Measurements from ENCODE around the gene RSKR. TPM values are rescaled to one million over a fixed set of nuclear protein-coding genes. Genes with fewer than 3 reads are reported as not detected.

RSKR gene
- total RNA-seq, 1 donor: 4.3 TPM

DNA sequence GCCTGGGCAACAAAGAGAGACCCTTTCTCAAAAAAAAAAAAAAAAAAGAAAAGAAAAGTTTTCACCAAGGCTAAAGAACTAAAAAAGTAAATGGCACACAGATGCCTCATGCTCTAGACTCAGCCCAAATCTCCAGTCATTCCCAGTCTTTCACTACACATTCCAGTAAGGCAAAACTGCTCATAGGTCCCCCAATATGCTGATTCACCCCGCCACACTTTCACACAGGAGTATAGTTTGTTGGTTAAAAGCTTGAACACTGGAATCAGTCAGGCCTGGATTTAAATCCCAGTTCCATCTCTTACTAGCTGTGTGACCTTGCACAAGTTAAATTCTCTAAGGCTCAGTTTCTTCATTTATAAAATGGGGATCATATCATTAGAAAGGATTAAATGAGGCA, 44.5 kb downstream of the RSKR start:
- Histone ChIP-seq H3K4me2 (ENCODE audit: insufficient read depth, low read length) (peak overlapping the region; percentile 98), H3K27me3 (ENCODE audit: insufficient read depth, low read length) (no peaks in the 10 kb centered on the region), H4K20me1 (ENCODE audit: insufficient read depth, low read length) (peaks cover 2% of the 10 kb centered on the region), H3K4me3 (ENCODE audit: insufficient read depth, low read length) (no peak overlapping the region), H2AFZ (ENCODE audit: low read length) (no peak overlapping the region), H3K9me3 (ENCODE audit: low read depth, low read length) (no peaks in the 10 kb centered on the region), H3K27ac (ENCODE audit: low read depth, low read length) (no peak overlapping the region), H3K36me3 (ENCODE audit: insufficient read depth, low read length) (peaks cover 4% of the 10 kb centered on the region), H3K79me2 (ENCODE audit: insufficient read depth, low read length) (peaks cover 42% of the 10 kb centered on the region), H3K4me1 (ENCODE audit: insufficient read depth, low read length) (peaks cover 27% of the 10 kb centered on the region)
- no peak for DNase-seq (ENCODE audit: insufficient read length, low spot score, missing footprints)
- TF ChIP-seq, protein P1, sequence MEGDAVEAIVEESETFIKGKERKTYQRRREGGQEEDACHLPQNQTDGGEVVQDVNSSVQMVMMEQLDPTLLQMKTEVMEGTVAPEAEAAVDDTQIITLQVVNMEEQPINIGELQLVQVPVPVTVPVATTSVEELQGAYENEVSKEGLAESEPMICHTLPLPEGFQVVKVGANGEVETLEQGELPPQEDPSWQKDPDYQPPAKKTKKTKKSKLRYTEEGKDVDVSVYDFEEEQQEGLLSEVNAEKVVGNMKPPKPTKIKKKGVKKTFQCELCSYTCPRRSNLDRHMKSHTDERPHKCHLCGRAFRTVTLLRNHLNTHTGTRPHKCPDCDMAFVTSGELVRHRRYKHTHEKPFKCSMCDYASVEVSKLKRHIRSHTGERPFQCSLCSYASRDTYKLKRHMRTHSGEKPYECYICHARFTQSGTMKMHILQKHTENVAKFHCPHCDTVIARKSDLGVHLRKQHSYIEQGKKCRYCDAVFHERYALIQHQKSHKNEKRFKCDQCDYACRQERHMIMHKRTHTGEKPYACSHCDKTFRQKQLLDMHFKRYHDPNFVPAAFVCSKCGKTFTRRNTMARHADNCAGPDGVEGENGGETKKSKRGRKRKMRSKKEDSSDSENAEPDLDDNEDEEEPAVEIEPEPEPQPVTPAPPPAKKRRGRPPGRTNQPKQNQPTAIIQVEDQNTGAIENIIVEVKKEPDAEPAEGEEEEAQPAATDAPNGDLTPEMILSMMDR (IDR thresholded peaks at IDR 0.05; ENCODE audit: extremely low read depth, low read depth, low read length): no peak

DNA sequence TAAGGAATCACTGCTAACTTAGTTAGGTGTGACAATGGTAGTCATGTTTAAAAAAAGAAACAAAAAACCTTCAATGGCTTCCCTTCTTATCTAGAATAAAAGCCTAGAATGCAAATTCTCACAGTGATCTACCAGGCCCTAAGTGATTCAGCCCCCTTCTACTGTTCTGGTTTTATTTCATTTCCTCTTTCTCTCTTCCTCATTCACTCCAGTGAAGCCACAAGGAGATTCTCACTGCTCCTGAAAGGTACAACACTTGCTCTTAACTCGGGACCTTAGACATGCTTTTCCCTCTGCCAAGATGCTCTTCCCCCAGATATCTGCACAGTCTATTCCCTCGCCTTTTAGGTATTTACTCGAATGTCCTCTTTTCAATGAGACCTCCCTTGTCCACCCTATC, 46.4 kb downstream of the RSKR start:
- no peak for DNase-seq (ENCODE audit: insufficient read length, low spot score, missing footprints)
- Histone ChIP-seq H3K9me3 (ENCODE audit: low read depth, low read length) (no peaks in the 10 kb centered on the region), H3K36me3 (ENCODE audit: insufficient read depth, low read length) (peaks cover 5% of the 10 kb centered on the region), H3K27me3 (ENCODE audit: insufficient read depth, low read length) (no peaks in the 10 kb centered on the region), H3K4me1 (ENCODE audit: insufficient read depth, low read length) (peaks cover 26% of the 10 kb centered on the region), H3K79me2 (ENCODE audit: insufficient read depth, low read length) (peaks cover 48% of the 10 kb centered on the region), H3K27ac (ENCODE audit: low read depth, low read length) (no peak overlapping the region), H3K4me2 (ENCODE audit: insufficient read depth, low read length) (no peak overlapping the region), H3K4me3 (ENCODE audit: insufficient read depth, low read length) (no peak overlapping the region), H4K20me1 (ENCODE audit: insufficient read depth, low read length) (peaks cover 5% of the 10 kb centered on the region), H2AFZ (ENCODE audit: low read length) (no peak overlapping the region)
- TF ChIP-seq, protein P1 (IDR thresholded peaks at IDR 0.05; ENCODE audit: extremely low read depth, low read depth, low read length): no peak

DNA sequence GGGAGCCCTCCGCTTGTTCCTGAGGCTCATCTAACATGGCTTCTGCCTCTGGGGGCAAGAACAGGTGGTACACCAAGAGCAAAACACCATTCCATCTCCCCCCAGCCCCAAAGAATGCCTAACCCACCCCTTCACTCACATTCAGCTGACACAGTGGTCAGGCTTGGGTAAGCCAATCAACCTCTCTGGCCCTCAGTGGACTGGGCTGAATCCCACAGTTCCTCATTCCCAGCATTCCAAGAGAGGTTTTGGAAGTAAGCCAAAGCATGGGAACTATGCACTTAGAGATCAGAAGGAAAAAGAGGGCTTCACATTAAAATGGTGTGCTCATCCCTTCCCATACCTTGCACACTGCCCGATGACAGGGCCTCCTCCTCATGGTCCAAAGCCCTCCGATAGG, 50.5 kb downstream of the RSKR start:
- no peak overlapping the region for H2AFZ ChIP-seq (ENCODE audit: low read length)
- TF ChIP-seq, protein P1 (IDR thresholded peaks at IDR 0.05; ENCODE audit: extremely low read depth, low read depth, low read length): no peak
- H3K4me2 ChIP-seq (ENCODE audit: insufficient read depth, low read length): no peak overlapping the region
- H3K79me2 ChIP-seq (ENCODE audit: insufficient read depth, low read length): peaks cover 24% of the 10 kb centered on the region
- no peak for DNase-seq (ENCODE audit: insufficient read length, low spot score, missing footprints)
- H3K4me1 ChIP-seq (ENCODE audit: insufficient read depth, low read length): peaks cover 6% of the 10 kb centered on the region
- peaks cover 3% of the 10 kb centered on the region for H4K20me1 ChIP-seq (ENCODE audit: insufficient read depth, low read length)
- no peak overlapping the region for H3K27ac ChIP-seq (ENCODE audit: low read depth, low read length)
- no peak overlapping the region for H3K4me3 ChIP-seq (ENCODE audit: insufficient read depth, low read length)
- H3K9me3 ChIP-seq (ENCODE audit: low read depth, low read length): no peaks in the 10 kb centered on the region
- H3K36me3 ChIP-seq (ENCODE audit: insufficient read depth, low read length): peaks cover 13% of the 10 kb centered on the region
- no peaks in the 10 kb centered on the region for H3K27me3 ChIP-seq (ENCODE audit: insufficient read depth, low read length)

Other genes starting within 250 kb of the RSKR start
- not detected in 2 replicates for gene SEBOX, start 249.0 kb downstream of the RSKR start, total RNA-seq
- gene VTN, start 243.9 kb downstream of the RSKR start, total RNA-seq: under 0.01 TPM in 1 of 2 replicates, not detected in the other
- gene SARM1, start 242.5 kb downstream of the RSKR start, total RNA-seq: 5.8 and 5.9 TPM in 2 replicates
- gene SLC46A1, start 208.0 kb downstream of the RSKR start, total RNA-seq: 6.8 and 8.0 TPM in 2 replicates
- not detected in 2 replicates for gene SLC13A2, start 140.5 kb downstream of the RSKR start, total RNA-seq
- gene FOXN1, start 107.8 kb downstream of the RSKR start, total RNA-seq: not detected in 2 replicates
- 23.2 and 25.0 TPM in 2 replicates for gene UNC119, start 61.6 kb downstream of the RSKR start, total RNA-seq
- 49.9 and 54.5 TPM in 2 replicates for gene PIGS, start 42.7 kb downstream of the RSKR start, total RNA-seq
- gene ALDOC, start 37.3 kb downstream of the RSKR start, total RNA-seq: 9.4 and 17.0 TPM in 2 replicates
- gene SPAG5, start 15.2 kb downstream of the RSKR start, total RNA-seq: 4.3 and 6.2 TPM in 2 replicates
- 170 and 171 TPM in 2 replicates for gene BLTP2, start 31.0 kb upstream of the RSKR start, total RNA-seq
- gene SDF2, start 47.7 kb upstream of the RSKR start, total RNA-seq: 37.4 and 40.9 TPM in 2 replicates
- 47.4 and 54.2 TPM in 2 replicates for gene SUPT6H, start 48.0 kb upstream of the RSKR start, total RNA-seq
- 0.36 and 0.88 TPM in 2 replicates for gene PROCA1, start 97.7 kb upstream of the RSKR start, total RNA-seq
- 176 and 186 TPM in 2 replicates for gene RAB34, start 103.7 kb upstream of the RSKR start, total RNA-seq
- gene RPL23A, start 105.8 kb upstream of the RSKR start, total RNA-seq: 428 and 494 TPM in 2 replicates
- 3.2 and 4.0 TPM in 2 replicates for gene TLCD1, start 112.0 kb upstream of the RSKR start, total RNA-seq
- 6.2 and 7.2 TPM in 2 replicates for gene NEK8, start 114.6 kb upstream of the RSKR start, total RNA-seq
- gene TRAF4, start 129.8 kb upstream of the RSKR start, total RNA-seq: 36.8 and 47.0 TPM in 2 replicates
- 4.4 and 5.1 TPM in 2 replicates for gene FAM222B, start 228.6 kb upstream of the RSKR start, total RNA-seq
- 28.9 and 30.4 TPM in 2 replicates for gene ERAL1, start 240.8 kb upstream of the RSKR start, total RNA-seq